ACC112 (cell line): ENCODE data around the gene PDGFA.

Source experiments
- H2AFZ ChIP-seq: fragments of 200-600 bp; sonication (generic); one replicate; pipeline ENCODE4 v1.6.0; 2017; ENCODE audit warnings: antibody characterized with exemption, low read length; ENCODE audit not compliant: unreplicated experiment
- H3K27ac ChIP-seq: fragments of 200-600 bp; sonication (generic); 2 replicates; pipeline ENCODE4 v1.5.1; 2014; ENCODE audit warnings: low read depth, mild to moderate bottlenecking, antibody characterized with exemption, low read length, moderate library complexity
- H3K27me3 ChIP-seq: fragments of 200-600 bp; sonication (generic); 2 replicates; pipeline ENCODE4 v1.6.1; 2014; ENCODE audit warnings: mild to moderate bottlenecking, antibody characterized with exemption, low read length, moderate library complexity, mixed read lengths; ENCODE audit not compliant: insufficient read depth
- H3K36me3 ChIP-seq: fragments of 200-600 bp; sonication (generic); 2 replicates; pipeline ENCODE4 v1.6.1; 2016; ENCODE audit warnings: mild to moderate bottlenecking, antibody characterized with exemption, low read length, moderate library complexity, mixed read lengths; ENCODE audit not compliant: insufficient read depth
- H3K4me1 ChIP-seq: fragments of 200-600 bp; sonication (generic); one replicate; pipeline ENCODE4 v1.6.1; 2016; ENCODE audit warnings: low read length, mixed read lengths; ENCODE audit not compliant: insufficient read depth, unreplicated experiment, control insufficient read depth
- H3K4me3 ChIP-seq: fragments of 200-600 bp; sonication (generic); 2 replicates; pipeline ENCODE4 v1.5.1; 2014; ENCODE audit warnings: mild to moderate bottlenecking, low read depth, low read length
- H3K79me2 ChIP-seq: fragments of 200-600 bp; sonication (generic); one replicate; pipeline ENCODE4 v1.6.0; 2016; ENCODE audit warnings: low read length; ENCODE audit not compliant: control insufficient read depth, unreplicated experiment, insufficient read depth

Gene PDGFA

GRCh38 chr7:499853-500485, 19.7 kb downstream of the PDGFA start:
- Histone ChIP-seq H3K4me1 (no peaks in the 10 kb centered on the region), H3K27me3 (no peaks in the 10 kb centered on the region), H3K27ac (no peak overlapping the region), H2AFZ (no peak overlapping the region), H3K4me3 (no peak overlapping the region), H3K79me2 (no peaks in the 10 kb centered on the region), H3K36me3 (no peaks in the 10 kb centered on the region)

DNA sequence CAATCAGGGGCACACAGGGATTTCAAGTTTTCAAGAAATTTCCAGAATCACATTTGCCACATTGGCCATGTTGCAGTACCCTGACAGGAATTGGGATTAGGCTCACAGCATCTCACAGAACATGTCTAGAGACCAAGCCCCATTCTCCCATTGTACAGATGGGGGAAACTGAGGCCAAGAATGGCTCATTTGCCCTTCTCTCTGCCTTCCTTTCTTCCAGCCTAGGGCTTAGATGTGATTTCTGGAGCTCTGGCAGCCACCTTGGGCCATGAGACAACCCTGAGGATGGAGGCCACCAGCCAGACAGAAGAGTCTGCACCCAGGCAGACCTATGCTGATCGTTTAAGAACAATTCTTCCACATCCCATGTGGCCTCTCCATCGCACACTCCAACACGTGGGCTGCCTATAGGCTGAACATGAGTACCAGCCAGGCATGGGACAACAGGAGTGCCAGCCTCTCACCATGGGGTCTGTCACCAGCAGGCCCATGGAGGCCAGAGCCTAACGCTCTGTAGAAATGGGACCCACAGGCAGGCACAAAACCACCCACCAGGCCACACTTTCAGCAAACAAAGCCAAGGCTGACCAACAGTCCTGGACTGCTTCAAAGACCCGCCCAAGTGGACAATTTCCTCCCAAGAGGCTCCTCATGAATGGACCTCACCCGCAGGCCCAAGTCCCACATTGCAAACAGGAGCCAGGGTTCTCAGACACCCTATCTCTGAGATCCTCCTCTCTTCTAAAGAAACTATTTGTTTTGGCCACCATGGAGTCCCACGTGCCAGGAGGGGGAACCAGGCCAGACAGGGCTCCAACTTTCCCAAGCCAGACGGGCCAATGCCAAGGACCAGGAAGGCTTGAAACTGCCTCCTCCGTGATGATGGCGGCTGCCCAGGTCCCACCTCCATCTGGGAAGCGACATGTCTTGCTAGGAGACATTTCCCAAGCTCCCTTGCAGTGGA, 20.7 kb downstream of the PDGFA start:
- Histone ChIP-seq H3K36me3 (no peaks in the 10 kb centered on the region), H3K79me2 (no peaks in the 10 kb centered on the region), H3K27me3 (no peaks in the 10 kb centered on the region), H3K27ac (no peak overlapping the region), H2AFZ (no peak overlapping the region), H3K4me1 (no peaks in the 10 kb centered on the region), H3K4me3 (no peak overlapping the region)

DNA sequence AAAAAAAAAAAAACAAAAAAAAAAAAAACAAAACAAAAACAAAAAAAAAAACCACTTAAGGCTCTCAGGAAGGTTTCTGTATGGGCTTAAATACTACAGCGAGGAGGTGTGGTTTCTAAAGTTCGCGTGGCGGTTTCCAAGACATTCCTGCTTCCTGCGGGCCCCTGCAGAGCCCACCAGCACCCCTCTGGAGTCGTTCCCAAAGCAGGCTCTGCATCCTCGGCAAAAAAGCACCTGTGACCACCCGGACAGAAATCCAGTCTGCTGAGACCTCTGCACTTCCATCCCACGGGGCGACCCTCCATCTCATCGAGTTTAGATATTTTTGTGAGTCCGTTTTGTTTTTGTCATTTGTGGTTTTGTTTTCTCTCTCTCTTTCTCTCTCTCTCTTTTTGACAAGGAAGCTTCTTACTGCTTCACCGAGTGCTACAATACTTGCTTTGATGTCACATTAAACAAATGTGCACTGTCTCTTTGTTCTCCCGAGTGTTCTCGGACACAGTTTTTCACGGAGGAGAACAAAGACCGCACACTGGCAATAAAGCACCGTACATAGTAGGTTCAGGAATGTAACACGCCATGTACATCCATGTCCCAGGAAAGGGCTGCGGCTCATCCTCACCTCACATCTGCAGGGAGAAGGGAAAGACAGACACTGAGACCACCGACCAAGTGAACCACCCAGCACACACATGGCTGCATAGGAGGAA, 21.5 kb downstream of the PDGFA start:
- H3K4me3 ChIP-seq, result no peak overlapping the region
- H3K27me3 ChIP-seq, result no peaks in the 10 kb centered on the region
- H2AFZ ChIP-seq, result no peak overlapping the region
- H3K79me2 ChIP-seq, result no peaks in the 10 kb centered on the region
- H3K36me3 ChIP-seq, result no peaks in the 10 kb centered on the region
- no peaks in the 10 kb centered on the region for H3K4me1 ChIP-seq
- no peak overlapping the region for H3K27ac ChIP-seq

DNA sequence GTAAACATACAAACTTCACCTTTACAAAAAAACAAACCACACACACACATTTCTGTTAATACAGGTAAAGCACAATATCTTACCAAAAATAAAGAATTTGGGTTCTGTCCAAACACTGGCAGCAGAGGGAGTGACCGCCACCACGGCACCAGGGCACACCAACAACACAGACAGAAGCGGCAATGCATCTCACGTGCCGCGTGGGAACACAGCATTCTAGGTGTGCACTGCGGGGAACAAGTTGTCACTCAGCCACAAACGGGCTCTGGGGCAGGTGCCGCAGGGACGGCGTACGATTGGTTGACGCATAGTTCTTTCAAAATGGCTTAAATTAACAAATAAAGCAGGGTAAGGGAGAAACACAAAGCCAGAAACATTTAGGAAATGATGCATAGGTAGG, 22.3 kb downstream of the PDGFA start:
- Histone ChIP-seq H3K4me1 (no peaks in the 10 kb centered on the region), H3K79me2 (no peaks in the 10 kb centered on the region), H2AFZ (no peak overlapping the region), H3K4me3 (no peak overlapping the region), H3K27ac (no peak overlapping the region), H3K27me3 (no peaks in the 10 kb centered on the region), H3K36me3 (no peaks in the 10 kb centered on the region)

DNA sequence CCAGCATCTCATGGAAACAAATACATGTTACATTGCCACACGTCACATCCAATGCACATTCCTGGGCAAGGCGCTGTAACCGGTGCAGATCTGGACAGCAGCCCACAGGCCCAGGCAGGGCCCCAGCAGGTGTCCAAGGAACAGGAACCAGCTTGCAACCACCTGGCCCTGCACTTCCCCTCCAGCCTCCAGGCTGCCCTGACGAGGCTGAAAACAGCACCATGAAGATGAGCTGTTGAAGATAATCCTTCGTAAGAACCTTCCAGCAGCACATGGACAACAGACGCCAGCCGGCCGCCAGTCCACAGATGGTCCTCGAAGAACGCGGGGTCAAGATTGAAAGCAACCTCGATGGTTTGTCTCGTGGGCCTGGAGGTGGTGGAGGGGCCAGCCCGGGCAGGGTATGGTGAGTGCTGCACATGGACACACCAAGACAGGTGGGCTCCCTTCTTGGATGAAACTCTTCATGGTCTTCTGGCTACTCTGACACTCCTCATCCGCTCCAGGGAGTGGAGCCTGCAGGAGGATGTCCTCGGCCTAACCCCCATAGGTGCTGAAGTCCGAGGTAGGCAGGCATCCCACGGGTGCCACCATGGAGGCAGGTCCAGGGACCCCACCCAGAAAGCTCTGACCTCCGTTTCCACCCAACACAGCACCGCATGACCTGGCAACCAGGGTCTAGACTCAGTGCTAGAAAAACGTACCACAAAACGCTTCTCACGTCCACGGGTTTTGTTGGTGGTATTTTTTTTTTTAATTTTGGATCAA, 22.9 kb downstream of the PDGFA start:
- no peaks in the 10 kb centered on the region for H3K36me3 ChIP-seq
- H3K27me3 ChIP-seq, result no peaks in the 10 kb centered on the region
- no peak overlapping the region for H2AFZ ChIP-seq
- H3K4me1 ChIP-seq, result no peaks in the 10 kb centered on the region
- H3K79me2 ChIP-seq, result no peaks in the 10 kb centered on the region
- no peak overlapping the region for H3K4me3 ChIP-seq
- H3K27ac ChIP-seq, result no peak overlapping the region

- Histone ChIP-seq H3K4me1 (no peaks in the 10 kb centered on the region), H3K27me3 (no peaks in the 10 kb centered on the region), H3K79me2 (no peaks in the 10 kb centered on the region), H3K27ac (no peak overlapping the region), H2AFZ (no peak overlapping the region), H3K4me3 (no peak overlapping the region), H3K36me3 (no peaks in the 10 kb centered on the region)
These were observed 23.8 kb downstream of the PDGFA start for GRCh38 chr7:495761-496321.

GRCh38 chr7:495326-495725, 24.3 kb downstream of the PDGFA start:
- Histone ChIP-seq H3K36me3 (no peaks in the 10 kb centered on the region), H3K4me1 (no peaks in the 10 kb centered on the region), H3K27ac (no peak overlapping the region), H3K27me3 (no peaks in the 10 kb centered on the region), H2AFZ (no peak overlapping the region), H3K4me3 (no peak overlapping the region), H3K79me2 (no peaks in the 10 kb centered on the region)

GRCh38 chr7:494906-495305, 24.7 kb downstream of the PDGFA start:
- Histone ChIP-seq H3K4me3 (no peak overlapping the region), H3K27ac (no peak overlapping the region), H3K27me3 (0 out of 2 replicates have a peak, but pooled peaks cover 1% of the 10 kb centered on the region), H3K79me2 (no peaks in the 10 kb centered on the region), H3K36me3 (no peaks in the 10 kb centered on the region), H3K4me1 (no peaks in the 10 kb centered on the region), H2AFZ (no peak overlapping the region)

DNA sequence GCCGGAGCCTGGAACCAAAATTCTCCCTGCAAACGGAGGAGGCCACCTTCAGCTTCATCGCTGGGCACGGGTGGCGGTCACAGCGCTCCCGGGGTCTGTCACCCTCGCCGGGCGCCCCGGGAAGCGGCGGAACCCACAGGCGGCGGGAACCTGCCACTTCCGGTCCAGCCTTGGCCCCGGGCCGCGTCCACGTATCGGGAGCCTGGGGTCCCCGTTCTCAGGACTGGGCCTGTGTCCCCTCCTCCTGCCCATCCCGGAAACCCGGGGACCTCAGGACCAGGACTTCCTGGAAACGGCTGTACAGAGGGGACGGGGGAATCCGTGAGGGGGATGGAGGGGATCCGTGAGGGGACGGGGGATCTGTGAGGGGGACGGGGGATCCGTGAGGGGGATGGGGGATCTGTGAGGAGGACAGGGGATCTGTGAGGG, 25.4 kb downstream of the PDGFA start:
- no peaks in the 10 kb centered on the region for H3K4me1 ChIP-seq
- no peak overlapping the region for H3K4me3 ChIP-seq
- no peak overlapping the region for H2AFZ ChIP-seq
- no peaks in the 10 kb centered on the region for H3K79me2 ChIP-seq
- H3K27ac ChIP-seq, result no peak overlapping the region
- H3K27me3 ChIP-seq, result peaks cover 8% of the 10 kb centered on the region
- no peaks in the 10 kb centered on the region for H3K36me3 ChIP-seq
